Peyer's patch (tissue), 4 donors: ENCODE data around the gene MBNL3.

Experiments
- CTCF ChIP-seq, 6 experiments: fragments of 450-650 bp in 4 of 6; fragments of 200-600 bp in 2 of 6; sonication (generic) in 1 of 6; IDR thresholded peaks; one replicate each; pipeline ENCODE4 v1.5.1; 2017 to 2019; ENCODE audit warnings: antibody characterized with exemption in 6 of 6, mild to moderate bottlenecking in 3 of 6, moderate library complexity in 1 of 6
- POLR2A ChIP-seq, 2 donors: fragments of 450-650 bp; IDR thresholded peaks; one replicate each; pipeline ENCODE4 v1.5.1; 2017; ENCODE audit warnings: antibody characterized with exemption in 2 of 2, mild to moderate bottlenecking in 2 of 2, moderate library complexity in 2 of 2

- TF ChIP-seq POLR2A (IDR thresholded peaks at IDR 0.05) (no peak), CTCF (IDR thresholded peaks at IDR 0.05) (no peak)
Observed at GRCh38 chrX:132365490-132365889, 123.3 kb downstream of the MBNL3 start.
